Gastrocnemius medialis (tissue), 4 donors: ENCODE results near the gene CD300LD. TPM values are rescaled to one million over a fixed set of nuclear protein-coding genes. Genes with fewer than 3 reads are reported as not detected.
"Not testable (repeated sequence)": the region's sequence is repeated elsewhere in the genome, so short reads cannot be mapped to it uniquely, and the experiment has no call there.

Experiments
- ATAC-seq, 2 donors: fragments of 150-250 bp; one replicate each; pipeline ENCODE4 v1.9.1; 2016
- DNase-seq, 2 donors: peaks; one replicate each; pipeline ENCODE4 v3.0.0-alpha.2; 2019
- H3K27ac ChIP-seq, 4 donors: fragments of 200-600 bp; sonication (generic); 1 replicate in 1 of 4; 2 replicates in 3 of 4; pipeline ENCODE4 v1.5.1; 2016 to 2018; ENCODE audit warnings: mild to moderate bottlenecking in 2 of 4, moderate library complexity in 1 of 4
- H3K27me3 ChIP-seq, 3 donors: fragments of 200-600 bp; sonication (generic) in 2 of 3; 1 replicate in 1 of 3; 2 replicates in 2 of 3; pipeline versions ENCODE4 v1.5.1 to v1.6.0; 2016 to 2019; ENCODE audit warnings: mild to moderate bottlenecking in 1 of 3, moderate library complexity in 1 of 3
- H3K36me3 ChIP-seq, 2 donors: fragments of 200-600 bp; sonication (generic) in 1 of 2; one replicate each; pipeline ENCODE4 v1.5.1; 2017 to 2018
- H3K4me1 ChIP-seq, 2 donors: fragments of 200-600 bp; sonication (generic) in 1 of 2; one replicate each; pipeline ENCODE4 v1.5.1; 2016 to 2017; ENCODE audit warnings: mild to moderate bottlenecking in 2 of 2
- H3K4me3 ChIP-seq, 4 donors: fragments of 200-600 bp; sonication (generic) in 3 of 4; 1 replicate in 1 of 4; 2 replicates in 3 of 4; pipeline ENCODE4 v1.5.1; 2016 to 2019; ENCODE audit warnings: mild to moderate bottlenecking in 2 of 4
- H3K9me3 ChIP-seq, 3 donors: fragments of 200-600 bp; sonication (generic) in 2 of 3; 1 replicate in 1 of 3; 2 replicates in 2 of 3; pipeline ENCODE4 v1.5.1; 2016 to 2019
- CTCF ChIP-seq, 5 experiments: fragments of 450-650 bp in 3 of 5; fragments of 200-600 bp in 2 of 5; sonication (generic) in 2 of 5; IDR thresholded peaks in 4 of 5; conservative IDR thresholded peaks in 1 of 5; 1 replicate in 4 of 5; 2 replicates in 1 of 5; pipeline ENCODE4 v1.5.1; 2016 to 2019; ENCODE audit warnings: antibody characterized with exemption in 5 of 5, mild to moderate bottlenecking in 3 of 5, moderate library complexity in 3 of 5
- POLR2A ChIP-seq, 2 donors: fragments of 450-650 bp; IDR thresholded peaks; one replicate each; pipeline ENCODE4 v1.6.1; 2017; ENCODE audit warnings: antibody characterized with exemption in 2 of 2, mild to moderate bottlenecking in 2 of 2, moderate library complexity in 2 of 2
- in situ Hi-C, 4 donors: fragments of 200-750 bp; cut with MboI; loops; one replicate each; pipeline versions ENCODE4 v1.15.0 to v1.8.0; 2017; ENCODE audit warnings: low sequenced_read_pairs in 4 of 4
- intact Hi-C: fragments of 100-400 bp; cut with DNase I; formaldehyde crosslinking; loops from one replicate; pipeline ENCODE4 v1.15.1; 2023; ENCODE audit warnings: low total_unique reads
- total RNA-seq, 4 donors: library from RNA; depleted of rRNA; stranded (reverse); fragments of >200 nt; gene quantifications; one replicate each; pipeline versions ENCODE4 v1.1.0 to v1.2.3, GENCODE V29; 2016

Gene CD300LD
- total RNA-seq, 4 donors from 2014 or later = not detected

- in situ Hi-C loops = no loop called here
- TF ChIP-seq CTCF (IDR thresholded peaks at IDR 0.05 in 4 of 5, conservative IDR thresholded peaks at IDR 0.05 in 1 of 5) = no peak
- no peak for TF ChIP-seq POLR2A (IDR thresholded peaks at IDR 0.05)
- DNase-seq (no peak), ATAC-seq (no peak)
- intact Hi-C loops = loop anchor here (10.0 kb wide), 1 partner anchor 193 kb away; no protein-coding TSS in a partner anchor
- Histone ChIP-seq H3K36me3 (no peaks in the 10 kb centered on the region), H3K4me3 (no peak overlapping the region), H3K4me1 (no peaks in the 10 kb centered on the region), H3K27me3 (peaks cover 0 to 12% (median 0%) of the 10 kb centered on the region in 3 donors), H3K9me3 (no peaks in the 10 kb centered on the region), H3K27ac (no peak overlapping the region)
These were observed 30.5 kb downstream of the CD300LD start for GRCh38 chr17:74561586-74561985.

GRCh38 chr17:74558882-74559519 is 33.1 kb downstream of the CD300LD start:
- Histone ChIP-seq H3K9me3 (no peaks in the 10 kb centered on the region), H3K36me3 (no peaks in the 10 kb centered on the region), H3K4me1 (no peaks in the 10 kb centered on the region), H3K27ac (no peak overlapping the region), H3K4me3 (no peak overlapping the region), H3K27me3 (peaks cover 0 to 4% (median 0%) of the 10 kb centered on the region in 3 donors)
- ATAC-seq (no peak), DNase-seq (no peak)
- intact Hi-C loops = no loop called here
- in situ Hi-C loops = no loop called here
- TF ChIP-seq CTCF (IDR thresholded peaks at IDR 0.05 in 4 of 5, conservative IDR thresholded peaks at IDR 0.05 in 1 of 5) (no peak), POLR2A (IDR thresholded peaks at IDR 0.05) (no peak)

GRCh38 chr17:74558402-74558801 is 33.7 kb downstream of the CD300LD start:
- in situ Hi-C loops, H3K4me1 ChIP-seq, ATAC-seq, DNase-seq, H3K9me3 ChIP-seq, H3K27me3 ChIP-seq, intact Hi-C loops, H3K4me3 ChIP-seq, H3K27ac ChIP-seq, H3K36me3 ChIP-seq: not testable (repeated sequence)

GRCh38 chr17:74555427-74555940 is 36.6 kb downstream of the CD300LD start:
- Histone ChIP-seq H3K27me3 (no peaks in the 10 kb centered on the region), H3K9me3 (no peaks in the 10 kb centered on the region), H3K4me1 (no peaks in the 10 kb centered on the region), H3K36me3 (no peaks in the 10 kb centered on the region), H3K27ac (no peak overlapping the region), H3K4me3 (no peak overlapping the region)
- no peak for DNase-seq
- intact Hi-C loops (no loop called here), in situ Hi-C loops (no loop called here)
- TF ChIP-seq CTCF (IDR thresholded peaks at IDR 0.05 in 4 of 5, conservative IDR thresholded peaks at IDR 0.05 in 1 of 5) (no peak), POLR2A (IDR thresholded peaks at IDR 0.05) (no peak)
- no peak for ATAC-seq

- intact Hi-C loops (no loop called here), in situ Hi-C loops (no loop called here)
- Histone ChIP-seq H3K4me3 (no peak overlapping the region), H3K36me3 (no peaks in the 10 kb centered on the region), H3K4me1 (no peaks in the 10 kb centered on the region), H3K27ac (no peak overlapping the region), H3K27me3 (peaks cover 0 to 3% (median 0%) of the 10 kb centered on the region in 3 donors), H3K9me3 (no peaks in the 10 kb centered on the region)
- DNase-seq (no peak), ATAC-seq (no peak)
- TF ChIP-seq CTCF (IDR thresholded peaks at IDR 0.05 in 4 of 5, conservative IDR thresholded peaks at IDR 0.05 in 1 of 5) (no peak), POLR2A (IDR thresholded peaks at IDR 0.05) (no peak)
These were observed 37.2 kb downstream of the CD300LD start for GRCh38 chr17:74554909-74555308.
